CD4-positive, alpha-beta T cell (primary cell): ENCODE measurements around the gene TP53BP2. TPM values are rescaled to one million over a fixed set of nuclear protein-coding genes. Genes with fewer than 3 reads are reported as not detected.
A peak's percentile ranks its signal among the peaks of the same experiment; 100 is the strongest.

Experiments
- ATAC-seq: fragments of 200-7000 bp; cut with Tn5 transposase; one replicate; pipeline ENCODE4 v1.10.0; 2022; ENCODE audit warnings: mild to moderate bottlenecking; ENCODE audit not compliant: poor library complexity
- CTCF ChIA-PET: fragments of 350-600 bp; sonication (Branson Sonifier 250); formaldehyde crosslinking; loops from one replicate; lab custom pipeline; 2021; ENCODE audit warnings: antibody characterized with exemption, inconsistent platforms; lab: Charles Lee
- POLR2A ChIA-PET: fragments of 350-600 bp; sonication (Branson Sonifier 250); formaldehyde crosslinking; loops from one replicate; lab custom pipeline; 2021; ENCODE audit warnings: antibody characterized with exemption, inconsistent platforms; lab: Charles Lee
- DNase-seq, 14 experiments: peaks; one replicate each; pipeline ENCODE4 v3.0.0-alpha.2; 2013 to 2020; ENCODE audit warnings: mixed read lengths in 2 of 14
- H3K27ac ChIP-seq, 2 donors: one replicate each; pipeline versions ENCODE4 v1.5.1 to v1.7.0; 2013; ENCODE audit warnings: low read length in 2 of 2, low read depth in 1 of 2, mild to moderate bottlenecking in 1 of 2
- H3K27me3 ChIP-seq, 2 experiments: 1 replicate in 1 of 2; 2 replicates in 1 of 2; pipeline versions ENCODE4 v1.6.1 to v1.7.0; 2013; ENCODE audit warnings: low read length in 2 of 2, control low read depth in 1 of 2, mild to moderate bottlenecking in 1 of 2, moderate library complexity in 1 of 2; ENCODE audit not compliant: insufficient read depth in 2 of 2, control insufficient read depth in 1 of 2
- H3K36me3 ChIP-seq: one replicate; pipeline ENCODE4 v1.6.1; 2013; ENCODE audit warnings: low read length, control low read depth; ENCODE audit not compliant: insufficient read depth
- H3K4me1 ChIP-seq: one replicate; pipeline ENCODE4 v1.6.1; 2013; ENCODE audit warnings: low read length, control low read depth; ENCODE audit not compliant: insufficient read depth
- H3K4me3 ChIP-seq: one replicate; pipeline ENCODE4 v1.5.1; 2013; ENCODE audit warnings: mild to moderate bottlenecking, low read length, moderate library complexity
- H3K9me3 ChIP-seq, 2 experiments: 1 replicate in 1 of 2; 2 replicates in 1 of 2; pipeline versions ENCODE4 v1.6.1 to v1.7.0; 2013; ENCODE audit warnings: low read length in 2 of 2, mild to moderate bottlenecking in 2 of 2, control low read depth in 1 of 2, moderate library complexity in 1 of 2; ENCODE audit not compliant: control insufficient read depth in 1 of 2, insufficient read depth in 1 of 2
- H3K27ac Mint-ChIP-seq: one replicate; pipeline ENCODE4 v1.8.0; 2020; ENCODE audit warnings: mixed read lengths
- H3K27me3 Mint-ChIP-seq: one replicate; pipeline ENCODE4 v1.8.0; 2021; ENCODE audit warnings: mixed read lengths
- H3K36me3 Mint-ChIP-seq: one replicate; pipeline ENCODE4 v1.8.0; 2021; ENCODE audit warnings: low read depth, mixed read lengths
- H3K4me1 Mint-ChIP-seq: one replicate; pipeline ENCODE4 v1.8.0; 2021; ENCODE audit warnings: low read depth, mixed read lengths
- H3K4me3 Mint-ChIP-seq: one replicate; pipeline ENCODE4 v1.8.0; 2020; ENCODE audit warnings: mild to moderate bottlenecking, mixed read lengths
- H3K9me3 Mint-ChIP-seq: one replicate; pipeline ENCODE4 v1.8.0; 2020; ENCODE audit warnings: mixed read lengths
- CTCF ChIP-seq: fragments of 200-600 bp; IDR thresholded peaks from one replicate; pipeline ENCODE4 v1.8.0; 2022; ENCODE audit warnings: antibody characterized with exemption, mild to moderate bottlenecking
- intact Hi-C, 2 experiments: fragments of 100-400 bp; cut with DNase I in 1 of 2; cut with micrococcal nuclease in 1 of 2; formaldehyde crosslinking; loops; one replicate each; pipeline versions ENCODE4 v1.15.1 to v1.9.0; 2023 to 2025; cut with DNase I, micrococcal nuclease
- total RNA-seq, 174 experiments: library from RNA in 2 of 174; stranded (reverse) in 2 of 174; gene quantifications; one replicate each; pipeline ENCODE4 v1.2.3 and lab custom pipeline; 2021 to 2026

The TP53BP2 gene
- total RNA-seq, 2 experiments from 2014 or later = 104 to 119 TPM

- Mint-ChIP-seq H3K27me3 (no peaks in the 10 kb centered on the region), H3K4me3 (no peak overlapping the region), H3K4me1 (peaks cover 42% of the 10 kb centered on the region), H3K9me3 (no peaks in the 10 kb centered on the region), H3K36me3 (peaks cover 65% of the 10 kb centered on the region), H3K27ac (peak overlapping the region; percentile 2)
- Histone ChIP-seq H3K4me1 (peaks cover 15% of the 10 kb centered on the region), H3K4me3 (no peak overlapping the region), H3K27me3 (no peaks in the 10 kb centered on the region), H3K36me3 (peaks cover 27% of the 10 kb centered on the region), H3K9me3 (no peaks in the 10 kb centered on the region), H3K27ac (no peak overlapping the region)
- intact Hi-C loops = loop anchor here in 1 of 2 experiments (2.0 to 10.0 kb wide), 3 partner anchors 30 to 520 kb away; partner anchors contain the start of genes NVL and TP53BP2
- ATAC-seq (no peak), DNase-seq (no peak)
- POLR2A ChIA-PET = interaction anchor here (1.6 kb wide), 1 partner anchor 31 kb away, joined by 9 read pairs; the partner anchor contains the start of gene TP53BP2
- CTCF ChIA-PET = no interaction called here
- TF ChIP-seq CTCF = no peak
Observed at GRCh38 chr1:223815020-223815853, 30.5 kb downstream of the TP53BP2 start.

GRCh38 chr1:223813645-223814044 lies 32.1 kb downstream of the TP53BP2 start:
- Mint-ChIP-seq H3K4me1 (peaks cover 38% of the 10 kb centered on the region), H3K27me3 (no peaks in the 10 kb centered on the region), H3K36me3 (peaks cover 62% of the 10 kb centered on the region), H3K27ac (peak overlapping the region; percentile 72), H3K9me3 (no peaks in the 10 kb centered on the region), H3K4me3 (no peak overlapping the region)
- ATAC-seq = no peak
- H3K4me3 ChIP-seq = no peak overlapping the region
- H3K9me3 ChIP-seq = no peaks in the 10 kb centered on the region
- peak overlapping the region in 1 of 2 donors; percentile 38 for H3K27ac ChIP-seq
- H3K36me3 ChIP-seq = peaks cover 20% of the 10 kb centered on the region
- POLR2A ChIA-PET = interaction anchor here (1.6 to 3.2 kb wide), 3 partner anchors 10 to 32 kb away, joined by 9 to 30 read pairs (median 11); partner anchors contain the start of gene TP53BP2
- intact Hi-C loops = loop anchor here (2.0 to 10.0 kb wide), 4 partner anchors 31 to 521 kb away; partner anchors contain the start of genes TP53BP2 (in 2 of the 2) and NVL (in 1 of the 2)
- CTCF ChIA-PET = no interaction called here
- H3K4me1 ChIP-seq = peaks cover 15% of the 10 kb centered on the region
- H3K27me3 ChIP-seq = no peaks in the 10 kb centered on the region
- no peak for TF ChIP-seq CTCF
- DNase-seq = no peak

- Histone ChIP-seq H3K36me3 (peaks cover 22% of the 10 kb centered on the region), H3K27me3 (no peaks in the 10 kb centered on the region), H3K9me3 (no peaks in the 10 kb centered on the region), H3K4me1 (peaks cover 15% of the 10 kb centered on the region), H3K27ac (no peak overlapping the region), H3K4me3 (no peak overlapping the region)
- intact Hi-C loops = loop anchor here (1.0 to 10.0 kb wide), 6 partner anchors 33 to 523 kb away; partner anchors contain the start of genes NVL (in 1 of the 2) and TP53BP2 (in 1 of the 2)
- ChIA-PET CTCF (interaction anchor here (0.6 to 2.8 kb wide), 12 partner anchors 8 to 540 kb away, joined by 3 to 38 read pairs (median 4); partner anchors contain the start of gene TP53BP2), POLR2A (interaction anchor here (0.6 to 3.2 kb wide), 9 partner anchors 10 to 239 kb away, joined by 3 to 30 read pairs (median 4); partner anchors contain the start of gene TP53BP2)
- Mint-ChIP-seq H3K27ac (peak overlapping the region; percentile 35), H3K4me3 (no peak overlapping the region), H3K9me3 (no peaks in the 10 kb centered on the region), H3K27me3 (no peaks in the 10 kb centered on the region), H3K4me1 (peaks cover 38% of the 10 kb centered on the region), H3K36me3 (peaks cover 74% of the 10 kb centered on the region)
- DNase-seq (peak in 3 of 14 experiments; percentile 58 to 65 (median 64)), ATAC-seq (peak; percentile 71)
- peak; percentile 73 for TF ChIP-seq CTCF
Observed at GRCh38 chr1:223811634-223812101, 34.1 kb downstream of the TP53BP2 start.
